ENCODE measurements around the gene PIK3C2A.

The PIK3C2A gene

GRCh38 chr11:17209939-17210245, 2.1 kb upstream of the PIK3C2A start:
- no peak for DNase-seq

- peak; percentile 67 for DNase-seq
Observed at GRCh38 chr11:17208257-17208999, 642 bp upstream of the PIK3C2A start.

GRCh38 chr11:17206463-17206862, 1.3 kb downstream of the PIK3C2A start:
- DNase-seq = no peak

- DNase-seq = no peak
Observed at GRCh38 chr11:17197431-17197898, 10.3 kb downstream of the PIK3C2A start.

- no peak for DNase-seq
Observed at GRCh38 chr11:17188675-17189074, 19.1 kb downstream of the PIK3C2A start.

GRCh38 chr11:17186932-17187692, 20.7 kb downstream of the PIK3C2A start:
- DNase-seq = no peak

GRCh38 chr11:17185938-17186337, 21.8 kb downstream of the PIK3C2A start:
- no peak for DNase-seq

GRCh38 chr11:17184882-17185587, 22.8 kb downstream of the PIK3C2A start:
- no peak for DNase-seq

GRCh38 chr11:17183836-17184235, 23.9 kb downstream of the PIK3C2A start:
- no peak for DNase-seq

GRCh38 chr11:17179970-17180369, 27.8 kb downstream of the PIK3C2A start:
- no peak for DNase-seq

GRCh38 chr11:17173332-17173731, 34.5 kb downstream of the PIK3C2A start:
- no peak for DNase-seq

GRCh38 chr11:17171916-17172315, 35.9 kb downstream of the PIK3C2A start:
- no peak for DNase-seq

- DNase-seq = no peak
Observed at GRCh38 chr11:17171343-17171742, 36.4 kb downstream of the PIK3C2A start.

- DNase-seq = no peak
Observed at GRCh38 chr11:17169876-17170275, 37.9 kb downstream of the PIK3C2A start.

GRCh38 chr11:17165247-17165890, 42.4 kb downstream of the PIK3C2A start:
- DNase-seq = no peak

GRCh38 chr11:17164361-17165246, 43.2 kb downstream of the PIK3C2A start:
- DNase-seq = no peak

GRCh38 chr11:17163736-17164135, 44.0 kb downstream of the PIK3C2A start:
- DNase-seq = no peak

- no peak for DNase-seq
Observed at GRCh38 chr11:17163291-17163690, 44.5 kb downstream of the PIK3C2A start.

- no peak for DNase-seq
Observed at GRCh38 chr11:17162376-17162775, 45.4 kb downstream of the PIK3C2A start.

- no peak for DNase-seq
Observed at GRCh38 chr11:17161515-17161914, 46.3 kb downstream of the PIK3C2A start.

- no peak for DNase-seq
Observed at GRCh38 chr11:17159441-17159840, 48.3 kb downstream of the PIK3C2A start.
